Neural progenitor cell (in vitro differentiated cells): Measurements from ENCODE around the gene OR51G1. TPM values are rescaled to one million over a fixed set of nuclear protein-coding genes. Genes with fewer than 3 reads are reported as not detected.

Experiments used
- DNase-seq: peaks from one replicate; pipeline ENCODE4 v3.0.0-alpha.2; 2016; ENCODE audit warnings: low spot score
- H2AFZ ChIP-seq: fragments of 200-600 bp; sonication (generic); replicated peaks from 2 replicates; pipeline ENCODE4 v1.6.1; 2016; ENCODE audit warnings: antibody characterized with exemption
- H3F3A ChIP-seq: fragments of 200-600 bp; sonication (generic); 2 replicates; pipeline ENCODE4 v1.6.1; 2016; ENCODE audit warnings: antibody characterized with exemption, low read depth
- H3K27ac ChIP-seq: fragments of 200-600 bp; sonication (generic); 2 replicates; pipeline ENCODE4 v1.5.1; 2016; ENCODE audit warnings: mild to moderate bottlenecking
- H3K27me3 ChIP-seq: fragments of 200-600 bp; sonication (generic); 2 replicates; pipeline ENCODE4 v1.6.1; 2016; ENCODE audit warnings: mild to moderate bottlenecking, moderate library complexity
- H3K36me3 ChIP-seq: fragments of 200-600 bp; sonication (generic); 2 replicates; pipeline ENCODE4 v1.5.1; 2016
- H3K4me1 ChIP-seq: fragments of 200-600 bp; sonication (generic); 2 replicates; pipeline ENCODE4 v1.6.1; 2016; ENCODE audit warnings: mixed run types
- H3K4me2 ChIP-seq: fragments of 200-600 bp; sonication (generic); 2 replicates; pipeline ENCODE4 v1.6.1; 2016
- H3K4me3 ChIP-seq: fragments of 200-600 bp; sonication (generic); 2 replicates; pipeline ENCODE4 v1.5.1; 2016
- H3K79me2 ChIP-seq: fragments of 200-600 bp; sonication (generic); 2 replicates; pipeline ENCODE4 v1.6.1; 2016; ENCODE audit warnings: low read depth
- H3K9ac ChIP-seq: fragments of 200-600 bp; sonication (generic); 2 replicates; pipeline ENCODE4 v1.6.1; 2016
- H3K9me3 ChIP-seq: fragments of 200-600 bp; sonication (generic); 2 replicates; pipeline ENCODE4 v1.5.1; 2016; ENCODE audit warnings: low read depth
- H4K20me1 ChIP-seq: fragments of 200-600 bp; sonication (generic); 2 replicates; pipeline ENCODE4 v1.6.1; 2016; ENCODE audit warnings: low read depth
- H3K27ac Mint-ChIP-seq: 3 replicates; pipeline ENCODE4 v1.8.0; 2021; ENCODE audit warnings: mixed read lengths
- H3K27me3 Mint-ChIP-seq: 2 replicates; pipeline ENCODE4 v1.8.0; 2022; ENCODE audit warnings: low read depth, mild to moderate bottlenecking, inconsistent platforms, moderate library complexity, mixed read lengths; ENCODE audit not compliant: insufficient read depth
- H3K36me3 Mint-ChIP-seq: 3 replicates; pipeline ENCODE4 v1.8.0; 2021; ENCODE audit warnings: mixed read lengths
- H3K4me1 Mint-ChIP-seq: 3 replicates; pipeline ENCODE4 v1.8.0; 2021; ENCODE audit warnings: mixed read lengths
- H3K4me3 Mint-ChIP-seq: 3 replicates; pipeline ENCODE4 v1.8.0; 2021; ENCODE audit warnings: mild to moderate bottlenecking, moderate library complexity, mixed read lengths
- H3K9me3 Mint-ChIP-seq: 3 replicates; pipeline ENCODE4 v1.8.0; 2020; ENCODE audit warnings: mixed read lengths
- EZH2 ChIP-seq: fragments of 200-600 bp; sonication (generic); IDR thresholded peaks from 2 replicates; pipeline ENCODE4 v1.6.1; 2017; ENCODE audit warnings: antibody characterized with exemption, mild to moderate bottlenecking, moderate library complexity
- EZH2phosphoT487 ChIP-seq: fragments of 200-600 bp; sonication (generic); IDR thresholded peaks from 2 replicates; pipeline ENCODE4 v1.6.1; 2017; ENCODE audit warnings: antibody characterized with exemption
- total RNA-seq: library from RNA; depleted of rRNA; stranded (reverse); fragments of >200 nt; gene quantifications from 2 replicates; pipeline ENCODE4 v1.2.3, GENCODE V29; 2015; ENCODE audit warnings: low replicate concordance
- TF ChIP-seq, protein P1 (sequence below): fragments of 200-600 bp; sonication (generic); IDR thresholded peaks from 2 replicates; pipeline ENCODE4 v1.5.1; 2017; ENCODE audit warnings: antibody characterized with exemption, mild to moderate bottlenecking

OR51G1 gene
- total RNA-seq, 1 donor from 2014 or later: not detected

DNA sequence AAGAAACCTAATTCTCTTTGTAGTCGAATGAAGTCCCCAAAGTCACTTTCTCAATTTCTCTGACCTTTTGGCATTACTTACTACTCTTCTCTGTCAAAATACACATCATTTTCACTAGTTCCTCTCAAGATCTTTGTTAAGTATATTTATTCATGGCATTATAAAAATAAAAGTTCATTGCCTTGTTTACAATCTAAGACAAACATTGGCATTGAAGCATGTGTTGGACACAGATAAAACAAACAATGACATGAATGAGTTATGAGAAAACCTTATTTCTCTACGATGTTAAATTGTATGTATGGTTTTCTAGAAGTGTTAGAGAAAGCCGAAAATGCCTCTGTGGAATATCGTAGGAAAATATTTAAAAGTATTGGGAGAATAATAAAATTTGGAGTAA is 8.6 kb upstream of the OR51G1 start:
- no peaks in the 10 kb centered on the region for H3K36me3 ChIP-seq
- H3K4me2 ChIP-seq: no peak overlapping the region
- Mint-ChIP-seq H3K27ac (no peak overlapping the region), H3K4me3 (no peak overlapping the region), H3K9me3 (no peaks in the 10 kb centered on the region), H3K4me1 (no peaks in the 10 kb centered on the region), H3K27me3 (no peaks in the 10 kb centered on the region), H3K36me3 (no peaks in the 10 kb centered on the region)
- no peak overlapping the region for H3K9ac ChIP-seq
- H3K27ac ChIP-seq: no peak overlapping the region
- H3K4me1 ChIP-seq: no peaks in the 10 kb centered on the region
- no peaks in the 10 kb centered on the region for H3K27me3 ChIP-seq
- no peaks in the 10 kb centered on the region for H3F3A ChIP-seq
- TF ChIP-seq, protein P1, sequence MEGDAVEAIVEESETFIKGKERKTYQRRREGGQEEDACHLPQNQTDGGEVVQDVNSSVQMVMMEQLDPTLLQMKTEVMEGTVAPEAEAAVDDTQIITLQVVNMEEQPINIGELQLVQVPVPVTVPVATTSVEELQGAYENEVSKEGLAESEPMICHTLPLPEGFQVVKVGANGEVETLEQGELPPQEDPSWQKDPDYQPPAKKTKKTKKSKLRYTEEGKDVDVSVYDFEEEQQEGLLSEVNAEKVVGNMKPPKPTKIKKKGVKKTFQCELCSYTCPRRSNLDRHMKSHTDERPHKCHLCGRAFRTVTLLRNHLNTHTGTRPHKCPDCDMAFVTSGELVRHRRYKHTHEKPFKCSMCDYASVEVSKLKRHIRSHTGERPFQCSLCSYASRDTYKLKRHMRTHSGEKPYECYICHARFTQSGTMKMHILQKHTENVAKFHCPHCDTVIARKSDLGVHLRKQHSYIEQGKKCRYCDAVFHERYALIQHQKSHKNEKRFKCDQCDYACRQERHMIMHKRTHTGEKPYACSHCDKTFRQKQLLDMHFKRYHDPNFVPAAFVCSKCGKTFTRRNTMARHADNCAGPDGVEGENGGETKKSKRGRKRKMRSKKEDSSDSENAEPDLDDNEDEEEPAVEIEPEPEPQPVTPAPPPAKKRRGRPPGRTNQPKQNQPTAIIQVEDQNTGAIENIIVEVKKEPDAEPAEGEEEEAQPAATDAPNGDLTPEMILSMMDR: no peak
- TF ChIP-seq EZH2phosphoT487 (no peak), EZH2 (no peak)
- no peak overlapping the region for H2AFZ ChIP-seq
- no peaks in the 10 kb centered on the region for H3K9me3 ChIP-seq
- H3K4me3 ChIP-seq: no peak overlapping the region
- no peaks in the 10 kb centered on the region for H4K20me1 ChIP-seq
- no peaks in the 10 kb centered on the region for H3K79me2 ChIP-seq
- DNase-seq: no peak

- no peak overlapping the region for H3K4me2 ChIP-seq
- no peaks in the 10 kb centered on the region for H3K36me3 Mint-ChIP-seq
- no peaks in the 10 kb centered on the region for H3K36me3 ChIP-seq
- H3K9ac ChIP-seq: no peak overlapping the region
- H3K4me3 ChIP-seq: no peak overlapping the region
- no peak overlapping the region for H3K4me3 Mint-ChIP-seq
- TF ChIP-seq, protein P1: no peak
- TF ChIP-seq EZH2phosphoT487: no peak
- no peak for TF ChIP-seq EZH2
- H4K20me1 ChIP-seq: no peaks in the 10 kb centered on the region
- no peaks in the 10 kb centered on the region for H3K79me2 ChIP-seq
- H3K9me3 ChIP-seq: no peaks in the 10 kb centered on the region
- no peaks in the 10 kb centered on the region for H3K4me1 ChIP-seq
- no peak for DNase-seq
- no peaks in the 10 kb centered on the region for H3K27me3 ChIP-seq
- H3K27me3 Mint-ChIP-seq: no peaks in the 10 kb centered on the region
- no peaks in the 10 kb centered on the region for H3K9me3 Mint-ChIP-seq
- H3K27ac ChIP-seq: no peak overlapping the region
- H3K27ac Mint-ChIP-seq: no peak overlapping the region
- no peaks in the 10 kb centered on the region for H3K4me1 Mint-ChIP-seq
- H2AFZ ChIP-seq: no peak overlapping the region
- no peaks in the 10 kb centered on the region for H3F3A ChIP-seq
Observed at GRCh38 chr11:4926608-4927007, 2.5 kb upstream of the OR51G1 start.

DNA sequence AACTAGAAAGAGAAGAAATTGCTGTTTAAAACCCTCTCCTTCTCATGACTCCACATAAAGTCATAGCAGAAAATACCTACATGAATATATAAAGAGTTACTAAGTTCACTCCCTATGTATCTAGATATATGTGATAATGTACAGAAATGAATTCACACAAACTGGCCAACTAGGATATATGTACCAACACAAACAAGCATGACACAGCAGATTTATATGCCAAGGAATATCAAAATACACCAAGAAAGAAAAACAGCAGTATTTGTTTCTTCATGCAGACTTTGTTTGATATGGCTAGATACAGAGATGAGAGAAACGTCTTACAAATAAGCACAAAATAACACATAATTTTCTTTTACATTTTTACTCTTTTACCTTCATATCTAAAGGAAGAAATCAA is 1.8 kb downstream of the OR51G1 start:
- Mint-ChIP-seq H3K4me1 (no peaks in the 10 kb centered on the region), H3K9me3 (no peaks in the 10 kb centered on the region)

More for the DNA sequence above, 1.8 kb downstream of the OR51G1 start:
- TF ChIP-seq, protein P1: no peak
- TF ChIP-seq EZH2: no peak
- no peak for TF ChIP-seq EZH2phosphoT487
- Mint-ChIP-seq H3K27ac (no peak overlapping the region), H3K4me3 (no peak overlapping the region), H3K27me3 (no peaks in the 10 kb centered on the region), H3K36me3 (no peaks in the 10 kb centered on the region)
- no peaks in the 10 kb centered on the region for H4K20me1 ChIP-seq
- no peak overlapping the region for H3K4me2 ChIP-seq
- no peak overlapping the region for H3K4me3 ChIP-seq
- no peaks in the 10 kb centered on the region for H3F3A ChIP-seq
- no peak overlapping the region for H2AFZ ChIP-seq
- H3K79me2 ChIP-seq: no peaks in the 10 kb centered on the region
- no peak for DNase-seq
- H3K27me3 ChIP-seq: no peaks in the 10 kb centered on the region
- no peaks in the 10 kb centered on the region for H3K36me3 ChIP-seq
- H3K9ac ChIP-seq: no peak overlapping the region
- H3K27ac ChIP-seq: no peak overlapping the region
- H3K4me1 ChIP-seq: no peaks in the 10 kb centered on the region
- no peaks in the 10 kb centered on the region for H3K9me3 ChIP-seq
